Neural crest cell (in vitro differentiated cells): Measurements from ENCODE around the gene BCR. TPM values are rescaled to one million over a fixed set of nuclear protein-coding genes. Genes with fewer than 3 reads are reported as not detected.

Experiments
- DNase-seq: peaks from one replicate; pipeline ENCODE4 v3.0.0; 2021; ENCODE audit warnings: low read depth, mixed read lengths, low spot score
- H3K27ac Mint-ChIP-seq: one replicate; pipeline ENCODE4 v1.8.0; 2021; ENCODE audit warnings: mild to moderate bottlenecking, mixed read lengths; ENCODE audit not compliant: unreplicated experiment
- H3K27me3 Mint-ChIP-seq: 2 replicates; pipeline ENCODE4 v1.8.0; 2021; ENCODE audit warnings: low read depth, mild to moderate bottlenecking, mixed read lengths
- H3K36me3 Mint-ChIP-seq: 2 replicates; pipeline ENCODE4 v1.8.0; 2021; ENCODE audit warnings: low read depth, mild to moderate bottlenecking, mixed read lengths
- H3K4me1 Mint-ChIP-seq: 2 replicates; pipeline ENCODE4 v1.8.0; 2021; ENCODE audit warnings: mixed read lengths
- H3K4me3 Mint-ChIP-seq: one replicate; pipeline ENCODE4 v1.8.0; 2021; ENCODE audit warnings: mild to moderate bottlenecking, mixed read lengths
- H3K9me3 Mint-ChIP-seq: 2 replicates; pipeline ENCODE4 v1.8.0; 2021; ENCODE audit warnings: mixed read lengths
- CTCF ChIP-seq: fragments of 200-600 bp; sonication (generic); conservative IDR thresholded peaks from 2 replicates; pipeline ENCODE4 v1.5.0; 2021; ENCODE audit warnings: antibody characterized with exemption, mild to moderate bottlenecking
- total RNA-seq: library from RNA; stranded (reverse); gene quantifications from 2 replicates; pipeline ENCODE4 v1.2.1, GENCODE V29; 2021

BCR gene
- total RNA-seq, 1 donor from 2014 or later, result 54.2 TPM

DNA sequence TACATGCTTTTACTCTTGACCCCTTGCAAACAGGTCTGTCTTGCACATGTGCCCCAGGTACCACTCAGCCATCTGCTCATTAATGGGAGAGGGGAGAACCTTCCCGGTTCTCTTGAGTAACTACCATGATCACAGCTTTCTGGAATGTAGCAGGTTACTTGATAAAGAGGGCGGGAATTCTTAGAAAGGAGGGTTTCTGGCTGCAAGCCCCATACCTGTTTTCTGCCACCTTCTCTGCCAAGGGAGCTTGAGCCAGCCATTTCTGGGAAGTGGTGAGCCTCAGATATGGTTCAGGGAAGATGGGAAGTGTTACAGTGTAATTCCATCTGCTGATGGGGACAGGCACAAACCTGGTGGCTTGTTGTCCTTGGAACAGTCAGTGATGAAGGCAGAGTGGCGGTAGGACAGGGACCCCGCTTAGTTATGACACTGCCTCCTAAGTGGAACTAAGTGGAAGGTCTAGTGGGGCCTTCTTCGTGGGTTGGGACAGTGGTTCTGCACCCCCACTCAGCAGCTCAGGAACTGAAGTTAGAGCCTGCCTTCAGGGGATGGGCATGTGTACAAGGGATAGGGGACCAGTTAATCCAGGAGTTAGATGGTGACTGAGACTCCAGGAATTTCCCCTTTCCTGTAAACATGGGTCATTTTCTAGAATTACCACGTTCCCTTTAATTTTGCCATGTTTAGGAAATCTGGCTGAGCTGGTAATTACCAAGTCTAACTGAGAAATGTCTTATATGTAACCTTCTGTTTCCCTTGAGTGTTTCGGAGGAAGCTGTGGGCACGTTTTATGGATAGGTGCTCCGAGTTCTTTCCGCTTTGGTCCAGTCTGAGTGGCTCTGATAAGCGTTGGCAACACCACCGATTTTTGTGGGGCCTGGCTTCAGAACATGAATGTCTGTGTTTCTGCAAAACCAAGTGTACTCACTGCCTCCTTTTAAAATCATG, 35.3 kb downstream of the BCR start:
- Mint-ChIP-seq H3K27ac (no peak overlapping the region), H3K36me3 (peaks cover 3% of the 10 kb centered on the region), H3K4me3 (no peak overlapping the region), H3K9me3 (no peaks in the 10 kb centered on the region), H3K4me1 (peaks cover 52% of the 10 kb centered on the region), H3K27me3 (no peaks in the 10 kb centered on the region)
- no peak for TF ChIP-seq CTCF
- DNase-seq, result no peak

- Mint-ChIP-seq H3K9me3 (no peaks in the 10 kb centered on the region), H3K27ac (no peak overlapping the region), H3K4me1 (peaks cover 52% of the 10 kb centered on the region), H3K4me3 (no peak overlapping the region), H3K27me3 (no peaks in the 10 kb centered on the region), H3K36me3 (peaks cover 3% of the 10 kb centered on the region)
- TF ChIP-seq CTCF, result no peak
- no peak for DNase-seq
These were observed 36.3 kb downstream of the BCR start for GRCh38 chr22:23216461-23217170.

DNA sequence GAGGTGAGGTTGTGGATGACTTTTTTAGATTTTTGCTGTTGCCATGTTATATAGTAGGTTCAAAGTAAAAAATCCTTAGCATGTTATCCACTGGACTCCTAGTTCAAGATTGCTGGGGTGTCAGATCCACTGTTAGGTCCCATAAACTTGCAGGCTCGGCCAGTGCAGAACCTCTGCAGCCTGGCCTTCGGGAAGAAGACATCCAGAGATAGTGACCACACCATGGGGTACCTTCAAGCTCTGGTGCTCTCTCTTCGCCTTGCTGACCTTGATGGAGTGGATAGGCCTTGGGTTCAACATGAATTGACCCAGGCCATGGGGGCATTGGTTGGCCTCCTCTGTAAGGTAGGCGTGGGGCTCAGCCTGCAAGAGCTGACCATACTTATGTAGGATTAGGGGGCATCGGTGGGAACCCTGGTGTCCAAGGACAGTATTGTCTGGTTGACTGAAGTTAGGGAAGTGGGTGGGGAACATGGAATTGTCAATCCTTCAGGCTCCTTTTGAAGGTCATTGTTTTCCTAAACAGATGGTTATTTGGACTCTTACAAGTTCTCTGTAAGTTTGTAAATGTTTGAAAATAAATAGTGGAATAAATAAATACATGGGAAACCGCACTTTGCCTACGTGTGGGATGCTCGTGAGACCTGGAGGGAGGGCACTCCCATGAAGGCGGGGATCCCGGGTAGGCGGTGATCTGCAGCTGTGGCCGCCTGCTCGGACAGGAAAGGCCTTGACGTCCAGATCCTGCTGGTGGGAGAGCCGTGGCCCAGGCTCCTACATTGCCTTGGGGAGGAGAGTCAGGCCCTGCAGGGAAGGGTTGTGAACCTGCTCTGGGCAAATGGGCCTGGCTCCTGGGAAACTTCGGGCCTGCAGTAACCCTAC, 37.1 kb downstream of the BCR start:
- no peaks in the 10 kb centered on the region for H3K27me3 Mint-ChIP-seq
- H3K27ac Mint-ChIP-seq, result no peak overlapping the region
- no peaks in the 10 kb centered on the region for H3K9me3 Mint-ChIP-seq
- peaks cover 49% of the 10 kb centered on the region for H3K4me1 Mint-ChIP-seq
- peaks cover 3% of the 10 kb centered on the region for H3K36me3 Mint-ChIP-seq
- TF ChIP-seq CTCF, result no peak
- no peak for DNase-seq
- H3K4me3 Mint-ChIP-seq, result no peak overlapping the region

DNA sequence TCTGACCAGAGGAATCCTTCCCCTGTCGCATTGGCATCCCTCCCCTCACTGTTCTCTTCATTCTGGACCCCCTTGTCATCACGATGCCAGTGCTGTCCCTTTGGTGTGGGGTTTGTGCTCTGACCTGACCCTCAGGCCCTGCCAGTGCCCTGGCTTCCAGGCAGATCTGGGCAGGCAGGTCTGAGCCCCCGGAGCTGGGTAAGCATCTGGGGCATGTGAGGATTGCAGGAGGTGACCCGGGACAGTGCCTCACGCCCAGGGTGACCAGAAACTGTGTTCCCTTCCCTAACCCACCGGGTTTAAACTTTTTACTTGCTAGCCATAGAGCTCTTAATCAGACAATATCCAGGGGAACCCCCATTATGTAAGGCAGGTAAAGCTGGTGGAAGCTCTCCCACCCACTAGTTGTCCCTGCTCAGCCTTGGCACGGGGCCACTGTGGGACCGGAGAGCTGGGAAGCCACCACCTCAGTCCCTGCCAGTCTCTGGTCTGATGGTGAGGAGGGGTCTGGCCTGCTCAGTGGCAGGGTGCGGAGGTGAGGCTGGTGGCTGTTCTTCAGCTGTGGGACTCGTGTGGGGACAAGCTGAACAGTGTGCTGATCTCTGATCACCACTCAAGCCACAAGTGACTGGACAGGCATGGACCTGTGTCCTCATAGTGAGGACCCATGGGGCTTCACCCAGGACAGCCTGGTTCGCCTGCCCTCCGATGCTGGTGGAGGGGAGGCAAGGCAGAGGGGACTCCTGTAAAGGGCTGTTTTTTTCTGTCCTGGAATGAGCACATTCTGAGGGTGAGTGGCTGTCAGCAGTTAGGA, 38.0 kb downstream of the BCR start:
- no peak for TF ChIP-seq CTCF
- peak overlapping the region; percentile 73 for H3K4me3 Mint-ChIP-seq
- H3K27me3 Mint-ChIP-seq, result no peaks in the 10 kb centered on the region
- H3K27ac Mint-ChIP-seq, result peak overlapping the region; percentile 91
- H3K36me3 Mint-ChIP-seq, result peaks cover 3% of the 10 kb centered on the region
- H3K4me1 Mint-ChIP-seq, result peaks cover 53% of the 10 kb centered on the region
- no peak for DNase-seq
- no peaks in the 10 kb centered on the region for H3K9me3 Mint-ChIP-seq
